ENCODE data around the gene PLCH2. TPM values are rescaled to one million over a fixed set of nuclear protein-coding genes. Genes with fewer than 3 reads are reported as not detected.

Gene PLCH2
- total and polyA plus RNA-seq, 4 donors, result 0.33 to 1.3 (median 1.0) TPM; not detected in 1

GRCh38 chr1:2436876-2437275 lies 39.2 kb upstream of the PLCH2 start (continued):
- TF ChIP-seq RXRA (IDR thresholded peaks at IDR 0.05) (no peak), EGR1 (IDR thresholded peaks at IDR 0.05; ENCODE audit: low read depth in 2 of 2) (no peak), YY1 (IDR thresholded peaks at IDR 0.05) (no peak), ZBTB33 (IDR thresholded peaks at IDR 0.05) (no peak), ATF3 (IDR thresholded peaks at IDR 0.05) (no peak), HNF4G (IDR thresholded peaks at IDR 0.05) (no peak), SP1 (IDR thresholded peaks at IDR 0.05) (no peak), GABPA (IDR thresholded peaks at IDR 0.05 in 1 of 2, conservative IDR thresholded peaks at IDR 0.05 in 1 of 2) (no peak), TAF1 (conservative IDR thresholded peaks at IDR 0.05) (no peak)

- WGBS, result 90% methylated on average over 15 of the region's 15 CpGs
- Histone ChIP-seq H3K4me1 (ENCODE audit: control insufficient read depth in 4 of 4, insufficient read depth in 4 of 4, low read length in 3 of 4) (no peaks in the 10 kb centered on the region), H3K9me3 (ENCODE audit: control insufficient read depth in 4 of 4, low read length in 3 of 4) (no peaks in the 10 kb centered on the region), H3K36me3 (ENCODE audit: control insufficient read depth in 4 of 4, insufficient read depth in 3 of 4, low read depth in 1 of 4, low read length in 3 of 4) (no peaks in the 10 kb centered on the region), H3K4me3 (ENCODE audit: low read depth in 1 of 3, low read length in 3 of 3) (no peak overlapping the region), H3K9ac (ENCODE audit: low read depth in 1 of 2, low read length in 2 of 2) (no peak overlapping the region), H3K27ac (ENCODE audit: low read depth in 1 of 2, low read length in 2 of 2) (no peak overlapping the region), H3K27me3 (ENCODE audit: control insufficient read depth in 4 of 4, insufficient read depth in 4 of 4, low read length in 3 of 4) (peaks cover 0 to 4% (median 0%) of the 10 kb centered on the region in 4 donors)
- no peak for DNase-seq (ENCODE audit: low spot score)
- TF ChIP-seq RXRA (IDR thresholded peaks at IDR 0.05) (no peak), JUND (IDR thresholded peaks at IDR 0.05) (no peak), SP1 (IDR thresholded peaks at IDR 0.05) (no peak), GABPA (IDR thresholded peaks at IDR 0.05 in 1 of 2, conservative IDR thresholded peaks at IDR 0.05 in 1 of 2) (no peak), FOXA1 (IDR thresholded peaks at IDR 0.05) (no peak), MAX (IDR thresholded peaks at IDR 0.05) (no peak), CTCF (IDR thresholded peaks at IDR 0.05; ENCODE audit: low read depth, low read length, missing input control) (no peak), REST (IDR thresholded peaks at IDR 0.05) (no peak), RAD21 (IDR thresholded peaks at IDR 0.05) (no peak), FOXA2 (IDR thresholded peaks at IDR 0.05) (no peak), HNF4A (conservative IDR thresholded peaks at IDR 0.05) (no peak), ZBTB33 (IDR thresholded peaks at IDR 0.05) (no peak), YY1 (IDR thresholded peaks at IDR 0.05) (no peak), HNF4G (IDR thresholded peaks at IDR 0.05) (no peak), EGR1 (IDR thresholded peaks at IDR 0.05; ENCODE audit: low read depth in 2 of 2) (no peak), NR2F2 (IDR thresholded peaks at IDR 0.05) (no peak), ATF3 (IDR thresholded peaks at IDR 0.05) (no peak), TAF1 (conservative IDR thresholded peaks at IDR 0.05) (no peak)
Measured at GRCh38 chr1:2437617-2438016, 38.5 kb upstream of the PLCH2 start.

Measured in liver (tissue), 9 donors.